ENCODE results near the gene KRTAP7-1. TPM values are rescaled to one million over a fixed set of nuclear protein-coding genes. Genes with fewer than 3 reads are reported as not detected.

Gene KRTAP7-1
- total RNA-seq (not detected), polyA plus RNA-seq (not detected)
- long read RNA-seq, donor 1 = 0 reads
- long read RNA-seq, donor 2 = 0 reads
- long read RNA-seq, donor 3 = 0 reads

- H3K9me3 ChIP-seq = no peaks in the 10 kb centered on the region
- no peak for DNase-seq
- no peak within 1 kb of the TSS for H3K4me3 ChIP-seq
- WGBS, 3 donors = 79 to 82% (median 81%) methylated on average over 4 of the region's 4 CpGs
- no peaks in the 10 kb centered on the region for H3K36me3 ChIP-seq
- TF ChIP-seq POLR2A (IDR thresholded peaks at IDR 0.05) (no peak), EP300 (IDR thresholded peaks at IDR 0.05) (no peak), CTCF (IDR thresholded peaks at IDR 0.05) (no peak)
- no peak within 1 kb of the TSS for H3K27ac ChIP-seq
- H3K4me1 ChIP-seq (ENCODE audit: insufficient read depth) = no peaks in the 10 kb centered on the region
- H3K27me3 ChIP-seq = no peaks in the 10 kb centered on the region
- intact Hi-C loops (cut with DNase I) = no loop called here
Observed at GRCh38 chr21:30829659-30830058, at the start of gene KRTAP7-1. TSS of gene KRTAP7-1 (minus strand) at chr21:30829759. CDS start at chr21:30829698, 61 bp downstream.

- WGBS, 3 donors = 4 to 15% (median 6%) methylated on average over 2 of the region's 2 CpGs
- H3K9me3 ChIP-seq = no peaks in the 10 kb centered on the region
- no peak overlapping the region for H3K4me3 ChIP-seq
- H3K27me3 ChIP-seq = no peaks in the 10 kb centered on the region
- no peaks in the 10 kb centered on the region for H3K4me1 ChIP-seq (ENCODE audit: insufficient read depth)
- no peaks in the 10 kb centered on the region for H3K36me3 ChIP-seq
- no peak overlapping the region for H3K27ac ChIP-seq
- intact Hi-C loops (cut with DNase I) = no loop called here
- DNase-seq = no peak
- TF ChIP-seq EP300 (IDR thresholded peaks at IDR 0.05) = no peak
- no peak for TF ChIP-seq POLR2A (IDR thresholded peaks at IDR 0.05)
- no peak for TF ChIP-seq CTCF (IDR thresholded peaks at IDR 0.05)
Observed at GRCh38 chr21:30874526-30874925, 45.0 kb upstream of the KRTAP7-1 start.

- Histone ChIP-seq H3K9me3 (no peaks in the 10 kb centered on the region), H3K27me3 (no peaks in the 10 kb centered on the region), H3K4me3 (no peak overlapping the region), H3K4me1 (ENCODE audit: insufficient read depth) (no peaks in the 10 kb centered on the region), H3K27ac (no peak overlapping the region), H3K36me3 (no peaks in the 10 kb centered on the region)
- no peak for DNase-seq
- WGBS, 3 donors = 58 to 77% (median 69%) methylated on average over 9 of the region's 9 CpGs
- intact Hi-C loops (cut with DNase I) = no loop called here
- TF ChIP-seq CTCF (IDR thresholded peaks at IDR 0.05) (no peak), EP300 (IDR thresholded peaks at IDR 0.05) (no peak), POLR2A (IDR thresholded peaks at IDR 0.05) (no peak)
Observed at GRCh38 chr21:30847627-30848500, 18.3 kb upstream of the KRTAP7-1 start.

GRCh38 chr21:30842990-30843389 is 13.4 kb upstream of the KRTAP7-1 start:
- DNase-seq = no peak

More at GRCh38 chr21:30842990-30843389, 13.4 kb upstream of the KRTAP7-1 start:
- Histone ChIP-seq H3K27ac (no peak overlapping the region), H3K36me3 (no peaks in the 10 kb centered on the region), H3K4me3 (no peak overlapping the region), H3K9me3 (no peaks in the 10 kb centered on the region), H3K27me3 (no peaks in the 10 kb centered on the region), H3K4me1 (ENCODE audit: insufficient read depth) (no peaks in the 10 kb centered on the region)
- TF ChIP-seq EP300 (IDR thresholded peaks at IDR 0.05) (no peak), POLR2A (IDR thresholded peaks at IDR 0.05) (no peak), CTCF (IDR thresholded peaks at IDR 0.05) (no peak)
- intact Hi-C loops (cut with DNase I) = no loop called here

Measured in ovary (tissue), 10 donors.